SU-DHL-6 (cell line): ENCODE results near the gene TMEM108.

Experiments used
- EZH2phosphoT487 ChIP-seq: fragments of 200-600 bp; sonication (generic), shearing (Covaris generic); conservative IDR thresholded peaks from 2 replicates; pipeline ENCODE4 v1.6.1; 2018; ENCODE audit warnings: mild to moderate bottlenecking, antibody characterized with exemption, low read length, moderate library complexity, mixed read lengths
- TF ChIP-seq, protein P1 (sequence below): fragments of 200-600 bp; sonication (generic); IDR thresholded peaks from one replicate; pipeline ENCODE4 v1.5.1; 2017; ENCODE audit warnings: antibody characterized with exemption, mild to moderate bottlenecking, low read length, moderate library complexity; ENCODE audit not compliant: insufficient read depth, poor library complexity, severe bottlenecking

DNA sequence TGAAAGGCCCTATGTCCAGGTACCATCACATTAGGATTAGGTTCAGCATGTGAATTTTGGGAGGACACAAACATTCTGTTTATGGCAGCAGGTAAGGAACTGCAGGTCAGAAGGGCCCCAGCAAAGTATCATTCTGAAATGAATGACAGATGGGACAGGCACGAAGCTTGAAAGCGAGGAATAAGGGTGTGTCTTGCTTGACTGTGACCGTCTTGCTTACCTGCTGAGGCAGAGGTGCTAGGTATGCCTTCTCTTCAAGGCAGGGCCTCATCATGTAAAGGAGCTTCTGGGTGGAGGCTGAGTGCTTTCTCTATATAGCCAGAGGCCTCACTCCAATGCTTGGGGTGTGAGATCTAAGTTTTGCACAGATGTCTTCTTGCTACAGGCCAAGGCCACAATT lies 41.4 kb downstream of the TMEM108 start:
- TF ChIP-seq, protein P1, sequence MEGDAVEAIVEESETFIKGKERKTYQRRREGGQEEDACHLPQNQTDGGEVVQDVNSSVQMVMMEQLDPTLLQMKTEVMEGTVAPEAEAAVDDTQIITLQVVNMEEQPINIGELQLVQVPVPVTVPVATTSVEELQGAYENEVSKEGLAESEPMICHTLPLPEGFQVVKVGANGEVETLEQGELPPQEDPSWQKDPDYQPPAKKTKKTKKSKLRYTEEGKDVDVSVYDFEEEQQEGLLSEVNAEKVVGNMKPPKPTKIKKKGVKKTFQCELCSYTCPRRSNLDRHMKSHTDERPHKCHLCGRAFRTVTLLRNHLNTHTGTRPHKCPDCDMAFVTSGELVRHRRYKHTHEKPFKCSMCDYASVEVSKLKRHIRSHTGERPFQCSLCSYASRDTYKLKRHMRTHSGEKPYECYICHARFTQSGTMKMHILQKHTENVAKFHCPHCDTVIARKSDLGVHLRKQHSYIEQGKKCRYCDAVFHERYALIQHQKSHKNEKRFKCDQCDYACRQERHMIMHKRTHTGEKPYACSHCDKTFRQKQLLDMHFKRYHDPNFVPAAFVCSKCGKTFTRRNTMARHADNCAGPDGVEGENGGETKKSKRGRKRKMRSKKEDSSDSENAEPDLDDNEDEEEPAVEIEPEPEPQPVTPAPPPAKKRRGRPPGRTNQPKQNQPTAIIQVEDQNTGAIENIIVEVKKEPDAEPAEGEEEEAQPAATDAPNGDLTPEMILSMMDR, result no peak
- no peak for TF ChIP-seq EZH2phosphoT487
